ENCODE measurements around the gene PIKFYVE.
"Not testable (repeated sequence)": the region's sequence is repeated elsewhere in the genome, so short reads cannot be mapped to it uniquely, and the experiment has no call there.

The PIKFYVE gene

GRCh38 chr2:208297961-208298360 is 31.9 kb downstream of the PIKFYVE start:
- no peak for DNase-seq (ENCODE audit: low spot score)

GRCh38 chr2:208300847-208301618 is 35.0 kb downstream of the PIKFYVE start:
- DNase-seq (ENCODE audit: low spot score), result no peak

GRCh38 chr2:208304157-208304556 is 38.1 kb downstream of the PIKFYVE start:
- DNase-seq (ENCODE audit: low spot score), result no peak

- DNase-seq (ENCODE audit: low spot score), result no peak
Measured at GRCh38 chr2:208304695-208305094, 38.6 kb downstream of the PIKFYVE start.

GRCh38 chr2:208306291-208306690 is 40.2 kb downstream of the PIKFYVE start:
- no peak for DNase-seq (ENCODE audit: low spot score)

- no peak for DNase-seq (ENCODE audit: low spot score)
Measured at GRCh38 chr2:208311321-208311720, 45.3 kb downstream of the PIKFYVE start.

GRCh38 chr2:208311954-208312353 is 45.9 kb downstream of the PIKFYVE start:
- no peak for DNase-seq (ENCODE audit: low spot score)

- no peak for DNase-seq (ENCODE audit: low spot score)
Measured at GRCh38 chr2:208315081-208315788, 49.2 kb downstream of the PIKFYVE start.

- no peak for DNase-seq (ENCODE audit: low spot score)
Measured at GRCh38 chr2:208318127-208318526, 52.1 kb downstream of the PIKFYVE start.

GRCh38 chr2:208319391-208319790 is 53.3 kb downstream of the PIKFYVE start:
- no peak for DNase-seq (ENCODE audit: low spot score)

GRCh38 chr2:208320686-208321085 is 54.6 kb downstream of the PIKFYVE start:
- no peak for DNase-seq (ENCODE audit: low spot score)

- no peak for DNase-seq (ENCODE audit: low spot score)
Measured at GRCh38 chr2:208326016-208326415, 60.0 kb downstream of the PIKFYVE start.

GRCh38 chr2:208329485-208329884 is 63.4 kb downstream of the PIKFYVE start:
- no peak for DNase-seq (ENCODE audit: low spot score)

- no peak for DNase-seq (ENCODE audit: low spot score)
Measured at GRCh38 chr2:208334230-208334629, 68.2 kb downstream of the PIKFYVE start.

- DNase-seq (ENCODE audit: low spot score), result no peak
Measured at GRCh38 chr2:208346756-208347155, 80.7 kb downstream of the PIKFYVE start.

GRCh38 chr2:208350610-208351009 is 84.6 kb downstream of the PIKFYVE start:
- no peak for DNase-seq (ENCODE audit: low spot score)

- DNase-seq (ENCODE audit: low spot score), result no peak
Measured at GRCh38 chr2:208352644-208353567, 86.9 kb downstream of the PIKFYVE start.

- DNase-seq (ENCODE audit: low spot score), result no peak
Measured at GRCh38 chr2:208354964-208355381, 88.9 kb downstream of the PIKFYVE start.

GRCh38 chr2:208356420-208356819 is 90.4 kb downstream of the PIKFYVE start:
- not testable (repeated sequence) for DNase-seq (ENCODE audit: low spot score)

- no peak for DNase-seq (ENCODE audit: low spot score)
Measured at GRCh38 chr2:208356846-208357574, 91.0 kb downstream of the PIKFYVE start.
